ENCODE data around the gene MAP4. TPM values are rescaled to one million over a fixed set of nuclear protein-coding genes. Genes with fewer than 3 reads are reported as not detected.

Gene MAP4
- total RNA-seq, 2 experiments from 2014 or later = 75.9 to 78.2 TPM

DNA sequence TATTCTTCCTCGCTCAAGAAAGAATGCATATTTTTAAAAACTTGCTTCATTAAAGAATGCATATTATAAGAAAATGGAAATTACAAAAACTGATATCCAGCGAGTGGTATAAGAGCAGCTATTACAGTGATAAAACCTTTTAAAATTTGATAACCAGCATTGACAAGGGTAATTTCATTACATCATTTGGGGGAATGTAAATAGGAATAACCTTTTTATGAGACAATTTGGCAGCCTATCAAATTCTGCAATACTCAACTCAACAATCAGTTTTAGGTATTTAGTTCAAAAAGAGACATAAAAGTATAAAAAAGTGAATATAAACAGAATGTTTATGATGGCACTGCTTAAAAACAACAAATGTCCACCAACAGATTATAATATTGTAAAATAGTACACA, 35.4 kb downstream of the MAP4 start:
- Mint-ChIP-seq H3K36me3 (ENCODE audit: low read depth) (no peaks in the 10 kb centered on the region), H3K27me3 (ENCODE audit: low read depth) (no peaks in the 10 kb centered on the region), H3K4me3 (no peak overlapping the region), H3K27ac (no peak overlapping the region), H3K9me3 (no peaks in the 10 kb centered on the region), H3K4me1 (ENCODE audit: low read depth) (peaks cover 3% of the 10 kb centered on the region)
- intact Hi-C loops (cut with micrococcal nuclease) = no loop called here
- CTCF ChIA-PET = interaction anchor here (2.2 kb wide), 1 partner anchor 9 kb away, joined by 12 read pairs; no protein-coding TSS in a partner anchor
- DNase-seq = no peak

DNA sequence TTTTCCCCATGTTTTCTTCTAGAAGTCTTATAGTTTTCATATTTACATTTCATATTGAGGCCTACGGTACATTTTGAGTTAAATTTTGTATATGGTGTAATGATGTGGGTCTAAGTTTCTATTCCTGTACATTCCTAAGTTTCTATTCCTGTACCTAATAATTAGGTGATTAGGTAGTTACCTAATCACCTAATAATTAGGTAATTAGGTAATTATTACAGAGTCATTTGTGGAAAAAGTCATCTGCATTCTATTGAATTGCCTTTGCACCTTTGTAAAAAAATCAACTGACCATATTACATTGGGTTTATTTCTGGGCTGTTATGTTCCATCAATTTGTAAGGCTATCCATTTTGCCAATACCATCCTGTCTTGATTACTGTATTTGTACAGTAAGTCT, 37.1 kb downstream of the MAP4 start:
- intact Hi-C loops (cut with micrococcal nuclease) = no loop called here
- no peak overlapping the region for H3K27ac Mint-ChIP-seq
- peaks cover under 1% of the 10 kb centered on the region for H3K4me1 Mint-ChIP-seq (ENCODE audit: low read depth)
- H3K27me3 Mint-ChIP-seq (ENCODE audit: low read depth) = no peaks in the 10 kb centered on the region
- no peak overlapping the region for H3K4me3 Mint-ChIP-seq
- H3K36me3 Mint-ChIP-seq (ENCODE audit: low read depth) = no peaks in the 10 kb centered on the region
- no peaks in the 10 kb centered on the region for H3K9me3 Mint-ChIP-seq
- no peak for DNase-seq
- CTCF ChIA-PET = interaction anchor here (2.2 kb wide), 1 partner anchor 11 kb away, joined by 12 read pairs; no protein-coding TSS in a partner anchor

DNA sequence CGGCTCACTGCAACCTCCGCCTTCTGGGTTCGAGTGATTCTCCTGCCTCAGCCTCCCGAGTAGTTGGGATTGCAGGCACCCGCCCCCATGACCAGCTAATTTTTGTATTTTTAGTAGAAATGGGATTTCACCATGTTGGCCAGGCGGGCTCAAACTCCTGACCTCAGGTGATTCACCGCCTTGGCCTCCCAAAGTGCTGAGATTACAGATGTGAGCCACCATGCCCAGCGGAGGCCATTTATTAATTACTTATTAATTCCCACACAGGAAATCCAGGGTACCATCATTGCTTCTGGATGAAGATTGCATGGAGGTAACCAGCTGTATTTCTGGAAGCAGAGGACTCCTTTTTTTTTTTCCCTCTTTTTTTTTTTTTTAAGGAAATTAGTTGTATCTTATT, 37.8 kb downstream of the MAP4 start:
- H3K36me3 Mint-ChIP-seq (ENCODE audit: low read depth) = no peaks in the 10 kb centered on the region
- no peak for DNase-seq
- H3K4me3 Mint-ChIP-seq = no peak overlapping the region
- no peaks in the 10 kb centered on the region for H3K9me3 Mint-ChIP-seq
- intact Hi-C loops (cut with micrococcal nuclease) = no loop called here
- no peak overlapping the region for H3K27ac Mint-ChIP-seq
- CTCF ChIA-PET = no interaction called here
- H3K27me3 Mint-ChIP-seq (ENCODE audit: low read depth) = no peaks in the 10 kb centered on the region
- no peaks in the 10 kb centered on the region for H3K4me1 Mint-ChIP-seq (ENCODE audit: low read depth)

DNA sequence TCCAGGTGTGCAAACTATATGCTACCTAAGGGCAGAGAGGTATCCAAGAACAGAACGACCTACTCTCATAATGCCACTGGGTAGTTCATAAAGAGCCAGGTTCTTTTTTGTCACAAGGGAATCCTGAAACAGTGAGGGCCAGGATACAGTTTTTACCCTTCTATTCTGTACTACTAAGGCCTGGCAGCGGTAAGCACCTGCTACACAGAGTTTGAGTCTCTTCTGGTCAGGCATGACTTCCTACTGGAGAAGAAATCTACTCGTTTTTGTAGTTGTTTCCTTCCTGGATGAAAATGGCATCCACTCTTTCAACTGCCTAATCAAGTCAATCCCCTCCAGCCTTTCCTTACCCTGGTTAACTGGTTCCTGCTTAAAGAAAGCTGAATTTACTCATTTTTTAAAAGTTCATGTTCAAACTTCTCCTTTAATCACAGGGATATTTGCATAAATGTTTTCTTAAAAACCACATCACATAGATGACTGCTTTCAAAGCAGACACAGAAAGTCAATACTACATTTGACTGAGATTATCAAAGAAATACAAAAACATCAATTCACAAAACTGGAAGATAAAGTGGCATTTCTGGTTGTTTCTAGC, 40.0 kb downstream of the MAP4 start:
- CTCF ChIA-PET = interaction anchor here (1.8 kb wide), 1 partner anchor 14 kb away, joined by 5 read pairs; no protein-coding TSS in a partner anchor
- no peaks in the 10 kb centered on the region for H3K36me3 Mint-ChIP-seq (ENCODE audit: low read depth)
- no peak for DNase-seq
- H3K27ac Mint-ChIP-seq = no peak overlapping the region
- no peaks in the 10 kb centered on the region for H3K4me1 Mint-ChIP-seq (ENCODE audit: low read depth)
- no peak overlapping the region for H3K4me3 Mint-ChIP-seq
- intact Hi-C loops (cut with micrococcal nuclease) = no loop called here
- no peaks in the 10 kb centered on the region for H3K9me3 Mint-ChIP-seq
- H3K27me3 Mint-ChIP-seq (ENCODE audit: low read depth) = no peaks in the 10 kb centered on the region

DNA sequence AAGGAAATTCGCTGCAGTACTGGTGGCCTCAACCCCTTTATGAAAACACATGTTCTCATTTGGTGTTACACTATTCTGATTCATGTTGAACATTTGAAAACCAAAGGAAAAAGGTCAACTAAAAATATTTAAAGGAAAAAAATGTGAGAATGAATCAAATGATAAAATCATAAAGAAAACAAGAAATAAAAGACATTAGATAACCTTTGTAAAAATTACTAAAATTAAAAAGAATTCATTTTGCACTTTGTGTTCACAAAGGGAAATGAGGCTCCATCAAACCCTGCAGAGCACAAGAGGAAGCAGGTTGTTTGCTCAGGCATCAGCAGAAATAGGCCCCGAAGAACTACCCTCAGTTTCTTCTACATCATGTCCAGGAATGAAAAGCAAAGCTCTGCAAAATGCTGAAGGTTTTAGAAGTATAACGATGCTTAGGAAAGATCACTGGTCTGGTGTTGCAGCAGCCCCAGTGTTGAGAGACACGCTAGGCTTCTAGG, 41.2 kb downstream of the MAP4 start:
- H3K4me3 Mint-ChIP-seq = no peak overlapping the region

DNA sequence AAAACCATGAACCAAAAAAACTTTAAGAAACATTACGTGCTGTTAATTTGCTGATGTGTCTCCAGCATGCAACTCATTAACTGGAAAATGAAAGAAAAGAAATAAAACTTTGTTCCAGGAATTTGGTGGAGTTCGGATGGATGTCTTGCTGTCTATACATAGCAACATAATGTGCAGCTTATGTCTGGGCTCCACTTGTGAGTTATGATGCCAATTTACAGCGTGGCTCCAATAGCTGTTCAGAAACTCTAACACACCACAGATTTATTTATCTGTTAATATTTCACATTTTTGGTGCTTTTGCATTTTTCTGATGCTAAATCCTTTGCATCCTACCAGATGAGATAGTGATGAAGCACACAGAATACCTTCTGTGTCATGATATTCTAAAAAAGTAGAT, 45.1 kb downstream of the MAP4 start:
- Mint-ChIP-seq H3K27ac (no peak overlapping the region), H3K9me3 (no peaks in the 10 kb centered on the region), H3K27me3 (ENCODE audit: low read depth) (no peaks in the 10 kb centered on the region), H3K4me3 (no peak overlapping the region), H3K4me1 (ENCODE audit: low read depth) (peaks cover 2% of the 10 kb centered on the region), H3K36me3 (ENCODE audit: low read depth) (peaks cover 2% of the 10 kb centered on the region)
- intact Hi-C loops (cut with micrococcal nuclease) = no loop called here
- CTCF ChIA-PET = no interaction called here
- no peak for DNase-seq

More for the DNA sequence above, 41.2 kb downstream of the MAP4 start:
- DNase-seq = no peak
- Mint-ChIP-seq H3K4me1 (ENCODE audit: low read depth) (no peaks in the 10 kb centered on the region), H3K27ac (no peak overlapping the region), H3K9me3 (no peaks in the 10 kb centered on the region), H3K36me3 (ENCODE audit: low read depth) (no peaks in the 10 kb centered on the region), H3K27me3 (ENCODE audit: low read depth) (no peaks in the 10 kb centered on the region)
- intact Hi-C loops (cut with micrococcal nuclease) = no loop called here
- CTCF ChIA-PET = no interaction called here

DNA sequence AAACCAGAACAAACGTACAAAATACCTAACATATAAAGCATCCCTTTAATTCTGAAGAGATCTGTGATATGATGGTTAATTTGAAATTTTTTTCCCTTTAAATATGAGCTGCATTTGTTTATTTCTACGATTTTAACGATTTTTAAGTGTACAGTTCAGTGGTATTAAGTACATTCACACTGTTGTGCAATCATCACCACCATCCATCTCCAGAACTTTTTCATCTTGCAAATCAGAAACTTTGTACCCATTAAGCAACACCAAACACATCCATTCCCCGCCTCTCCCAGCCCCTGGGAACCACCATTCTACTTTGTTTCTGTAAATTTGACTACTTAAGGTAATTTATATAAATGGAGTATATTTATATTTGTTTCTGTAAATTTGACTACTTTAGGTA, 51.5 kb downstream of the MAP4 start:
- peaks cover 21% of the 10 kb centered on the region for H3K4me1 Mint-ChIP-seq (ENCODE audit: low read depth)
- DNase-seq = no peak
- no peak overlapping the region for H3K27ac Mint-ChIP-seq
- CTCF ChIA-PET = no interaction called here
- H3K27me3 Mint-ChIP-seq (ENCODE audit: low read depth) = no peaks in the 10 kb centered on the region
- no peak overlapping the region for H3K4me3 Mint-ChIP-seq
- no peaks in the 10 kb centered on the region for H3K9me3 Mint-ChIP-seq
- peaks cover 2% of the 10 kb centered on the region for H3K36me3 Mint-ChIP-seq (ENCODE audit: low read depth)
- intact Hi-C loops (cut with micrococcal nuclease) = loop anchor here (10.0 kb wide), 1 partner anchor 70 kb away; no protein-coding TSS in a partner anchor

DNA sequence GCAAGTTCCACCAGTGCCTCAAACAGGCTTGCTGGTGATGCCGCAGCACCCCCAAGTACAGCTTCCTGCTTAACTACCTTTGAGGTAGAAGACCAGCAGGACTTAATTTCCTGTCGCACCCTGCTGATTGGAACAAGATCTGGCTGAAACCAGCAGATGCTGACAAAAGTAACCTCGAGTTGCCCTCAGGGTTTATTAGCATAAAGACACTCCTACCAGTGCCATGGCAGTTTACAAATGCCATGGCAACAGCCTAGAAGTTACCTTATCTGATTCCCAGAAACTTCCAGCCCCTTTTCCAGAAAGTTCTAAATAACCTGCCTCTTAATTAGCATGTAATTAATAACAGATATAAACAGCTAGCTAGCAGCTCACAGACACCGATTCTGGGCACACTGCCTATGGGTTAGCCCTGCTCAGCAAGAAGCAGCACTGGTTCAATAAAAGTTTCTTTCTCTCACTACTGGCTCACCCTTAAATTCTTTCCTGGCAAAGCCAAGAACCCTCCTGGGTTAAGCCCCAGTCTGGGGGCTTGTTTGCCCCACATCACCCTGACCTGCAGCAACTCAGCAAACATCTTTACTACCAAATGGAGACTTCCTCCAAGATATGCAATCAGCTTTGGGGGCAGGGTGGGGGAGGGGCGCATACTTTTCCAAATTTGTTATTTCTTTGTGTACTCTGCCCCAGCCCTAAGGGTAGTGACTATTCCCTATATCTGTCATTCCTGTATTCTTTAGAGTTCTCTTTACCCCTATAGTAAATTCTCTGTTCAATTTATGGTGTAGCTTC, 54.2 kb downstream of the MAP4 start:
- intact Hi-C loops (cut with micrococcal nuclease) = loop anchor here (10.0 kb wide), 1 partner anchor 67 kb away; no protein-coding TSS in a partner anchor
- Mint-ChIP-seq H3K9me3 (no peaks in the 10 kb centered on the region), H3K36me3 (ENCODE audit: low read depth) (peaks cover 2% of the 10 kb centered on the region), H3K27me3 (ENCODE audit: low read depth) (no peaks in the 10 kb centered on the region), H3K4me1 (ENCODE audit: low read depth) (peaks cover 19% of the 10 kb centered on the region), H3K27ac (no peak overlapping the region), H3K4me3 (no peak overlapping the region)
- CTCF ChIA-PET = interaction anchor here (1.5 kb wide), 1 partner anchor 30 kb away, joined by 4 read pairs; no protein-coding TSS in a partner anchor
- DNase-seq = peak; percentile 41

DNA sequence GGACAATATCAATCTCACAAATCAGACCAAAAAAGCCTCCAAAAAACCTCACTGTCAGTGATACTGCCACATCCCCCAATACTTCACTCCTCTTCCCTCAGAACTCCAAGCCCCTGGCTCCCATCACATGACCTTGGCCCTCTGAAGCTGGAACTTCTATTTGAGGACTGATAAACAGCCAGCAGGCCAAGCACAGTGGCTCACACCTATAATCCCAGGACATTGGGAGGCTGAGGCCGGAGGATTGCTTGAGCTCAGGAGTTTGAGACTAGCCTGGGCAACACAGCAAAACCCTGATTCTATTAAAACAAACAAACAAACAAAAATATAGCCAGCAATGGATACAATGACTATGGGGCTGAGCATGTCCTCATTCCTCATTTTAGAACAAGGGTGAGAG, 55.2 kb downstream of the MAP4 start:
- peaks cover 19% of the 10 kb centered on the region for H3K4me1 Mint-ChIP-seq (ENCODE audit: low read depth)
- intact Hi-C loops (cut with micrococcal nuclease) = loop anchor here (10.0 kb wide), 1 partner anchor 66 kb away; no protein-coding TSS in a partner anchor
- no peaks in the 10 kb centered on the region for H3K36me3 Mint-ChIP-seq (ENCODE audit: low read depth)
- CTCF ChIA-PET = interaction anchor here (1.5 kb wide), 1 partner anchor 31 kb away, joined by 4 read pairs; no protein-coding TSS in a partner anchor
- DNase-seq = no peak
- no peaks in the 10 kb centered on the region for H3K9me3 Mint-ChIP-seq
- no peak overlapping the region for H3K4me3 Mint-ChIP-seq
- no peak overlapping the region for H3K27ac Mint-ChIP-seq
- no peaks in the 10 kb centered on the region for H3K27me3 Mint-ChIP-seq (ENCODE audit: low read depth)

DNA sequence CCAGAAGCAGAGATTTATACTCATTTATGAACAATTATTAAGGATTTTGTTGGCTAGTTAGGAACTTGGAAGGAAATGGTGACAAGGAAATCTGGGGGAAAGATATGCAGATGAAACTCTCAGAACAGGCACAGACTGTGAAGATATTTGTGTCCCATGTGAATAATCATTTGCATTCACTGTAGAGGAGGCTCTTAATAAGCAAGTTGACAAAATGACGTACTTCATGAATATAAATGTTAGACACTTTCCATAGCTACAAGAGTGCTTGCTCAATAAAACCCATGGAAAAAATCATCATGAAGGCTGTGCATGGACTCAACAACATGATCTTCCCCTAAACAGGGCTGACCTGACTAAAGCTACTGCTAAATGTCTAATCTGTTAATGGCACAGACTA, 59.7 kb downstream of the MAP4 start:
- Mint-ChIP-seq H3K27ac (no peak overlapping the region), H3K36me3 (ENCODE audit: low read depth) (no peaks in the 10 kb centered on the region), H3K4me3 (no peak overlapping the region), H3K4me1 (ENCODE audit: low read depth) (peaks cover 8% of the 10 kb centered on the region), H3K9me3 (no peaks in the 10 kb centered on the region), H3K27me3 (ENCODE audit: low read depth) (no peaks in the 10 kb centered on the region)
- DNase-seq = no peak
- CTCF ChIA-PET = interaction anchor here (1.2 kb wide), 1 partner anchor 55 kb away, joined by 3 read pairs; no protein-coding TSS in a partner anchor
- intact Hi-C loops (cut with micrococcal nuclease) = no loop called here

DNA sequence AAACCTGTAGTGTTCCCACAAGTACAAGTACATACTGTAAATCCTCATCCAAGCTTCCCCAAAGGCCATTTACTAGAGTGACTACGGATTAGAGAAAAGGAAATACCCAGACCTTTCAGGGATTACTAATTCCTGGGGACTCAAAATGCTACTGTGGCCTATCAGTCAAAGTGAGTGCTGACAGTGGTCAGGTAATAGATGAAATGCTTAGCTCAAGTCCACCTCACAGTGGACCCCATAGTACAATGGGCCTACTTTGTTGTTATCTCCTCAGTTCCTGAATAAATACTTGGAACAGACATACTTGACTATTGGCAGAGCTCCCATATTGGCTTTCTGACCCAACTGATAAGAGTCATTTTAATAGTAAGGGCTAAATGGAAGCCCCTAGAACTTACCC, 61.6 kb downstream of the MAP4 start:
- Mint-ChIP-seq H3K9me3 (no peaks in the 10 kb centered on the region), H3K4me1 (ENCODE audit: low read depth) (no peaks in the 10 kb centered on the region), H3K27me3 (ENCODE audit: low read depth) (no peaks in the 10 kb centered on the region), H3K27ac (no peak overlapping the region), H3K36me3 (ENCODE audit: low read depth) (no peaks in the 10 kb centered on the region), H3K4me3 (no peak overlapping the region)
- CTCF ChIA-PET = interaction anchor here (0.6 to 0.9 kb wide), 3 partner anchors 36 to 403 kb away, joined by 3 to 4 read pairs (median 3); no protein-coding TSS in a partner anchor
- DNase-seq = no peak
- intact Hi-C loops (cut with micrococcal nuclease) = no loop called here

DNA sequence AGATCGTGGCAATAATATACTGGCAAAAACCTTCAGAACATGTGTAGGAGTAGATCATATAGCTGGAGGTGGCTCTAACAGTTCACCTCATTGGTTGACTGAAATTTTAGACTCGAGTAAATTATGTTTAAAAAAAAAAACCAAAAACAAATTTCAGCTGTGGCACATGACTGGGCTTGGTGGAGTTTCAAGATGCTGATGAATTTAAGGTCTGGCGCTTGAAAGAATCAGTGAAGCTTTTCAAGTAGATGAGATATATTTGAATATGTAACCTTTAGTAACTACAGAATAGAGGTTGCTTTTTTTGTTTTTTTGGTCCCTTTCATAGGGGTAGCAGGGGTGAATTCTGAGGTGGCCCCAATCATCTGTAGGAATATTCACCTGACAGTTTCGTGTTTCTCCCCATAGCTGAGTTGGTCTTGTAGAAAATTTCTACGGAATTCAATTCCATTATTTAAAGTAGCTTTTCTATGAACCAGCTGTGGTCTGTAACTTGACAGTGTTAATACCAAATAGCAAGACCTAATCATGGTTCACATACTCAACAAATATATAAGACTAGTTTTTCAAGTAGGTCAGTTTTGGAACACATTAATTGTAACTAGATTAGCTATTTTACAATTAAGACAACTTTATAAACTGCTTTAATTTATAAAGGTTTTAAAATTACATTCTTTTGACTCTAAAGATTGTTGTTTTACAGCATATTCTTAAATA, 65.6 kb downstream of the MAP4 start:
- DNase-seq = no peak
- Mint-ChIP-seq H3K4me1 (ENCODE audit: low read depth) (no peaks in the 10 kb centered on the region), H3K27me3 (ENCODE audit: low read depth) (no peaks in the 10 kb centered on the region), H3K9me3 (no peaks in the 10 kb centered on the region), H3K27ac (no peak overlapping the region), H3K4me3 (no peak overlapping the region), H3K36me3 (ENCODE audit: low read depth) (no peaks in the 10 kb centered on the region)
- intact Hi-C loops (cut with micrococcal nuclease) = no loop called here
- CTCF ChIA-PET = no interaction called here

All from activated naive CD4-positive, alpha-beta T cell treated with anti-CD3 and anti-CD28 coated beads for 36 hours (primary cell).